Uterus (tissue), 4 donors: ENCODE measurements around the gene REXO1. TPM values are rescaled to one million over a fixed set of nuclear protein-coding genes. Genes with fewer than 3 reads are reported as not detected.

Source experiments
- DNase-seq, 2 donors: peaks; one replicate each; pipeline ENCODE4 v3.0.0-alpha.2; 2019 to 2020
- H3K27ac ChIP-seq, 2 donors: fragments of 200-600 bp; sonication (generic); 1 replicate in 1 of 2; 2 replicates in 1 of 2; pipeline ENCODE4 v1.5.1; 2016 to 2018
- H3K27me3 ChIP-seq, 2 donors: fragments of 200-600 bp; sonication (generic); one replicate each; pipeline ENCODE4 v1.5.1; 2018 to 2019; ENCODE audit warnings: control low read depth in 1 of 2
- H3K36me3 ChIP-seq, 2 donors: fragments of 200-600 bp; sonication (generic); one replicate each; pipeline ENCODE4 v1.5.1; 2019; ENCODE audit warnings: control low read depth in 1 of 2
- H3K4me1 ChIP-seq, 2 donors: fragments of 200-600 bp; sonication (generic); one replicate each; pipeline ENCODE4 v1.5.1; 2018 to 2019; ENCODE audit warnings: control low read depth in 1 of 2
- H3K4me3 ChIP-seq, 2 donors: fragments of 200-600 bp; sonication (generic); 1 replicate in 1 of 2; 2 replicates in 1 of 2; pipeline ENCODE4 v1.5.1; 2018 to 2019; ENCODE audit warnings: mild to moderate bottlenecking in 1 of 2
- H3K9me3 ChIP-seq, 2 donors: fragments of 200-600 bp; sonication (generic); one replicate each; pipeline ENCODE4 v1.5.1; 2019; ENCODE audit warnings: control low read depth in 1 of 2
- POLR2A ChIP-seq, 2 donors: fragments of 450-650 bp; IDR thresholded peaks; one replicate each; pipeline ENCODE4 v1.6.1; 2016; ENCODE audit warnings: antibody characterized with exemption in 2 of 2, mild to moderate bottlenecking in 1 of 2, moderate library complexity in 1 of 2
- intact Hi-C: fragments of 100-400 bp; cut with DNase I; formaldehyde crosslinking; loops from one replicate; pipeline ENCODE4 v1.15.1; 2023; ENCODE audit warnings: low total_unique reads
- total RNA-seq, 4 donors: library from RNA; depleted of rRNA in 3 of 4; stranded (reverse); fragments of >200 nt in 3 of 4; gene quantifications; one replicate each; pipeline versions ENCODE4 v1.1.0 to v1.2.4, GENCODE V29; 2014 to 2023
- TF ChIP-seq, protein P1 (sequence below), 4 experiments: fragments of 200-600 bp in 2 of 4; fragments of 450-650 bp in 2 of 4; sonication (generic) in 2 of 4; IDR thresholded peaks; one replicate each; pipeline ENCODE4 v1.5.1; 2016 to 2019; ENCODE audit warnings: antibody characterized with exemption in 4 of 4, mild to moderate bottlenecking in 2 of 4, moderate library complexity in 1 of 4
- donor health status: DM: yes; HTN: yes; CAD: no.

REXO1 gene
- total RNA-seq, 4 donors from 2014 or later, result 1.5 to 67.4 (median 25.1) TPM

DNA sequence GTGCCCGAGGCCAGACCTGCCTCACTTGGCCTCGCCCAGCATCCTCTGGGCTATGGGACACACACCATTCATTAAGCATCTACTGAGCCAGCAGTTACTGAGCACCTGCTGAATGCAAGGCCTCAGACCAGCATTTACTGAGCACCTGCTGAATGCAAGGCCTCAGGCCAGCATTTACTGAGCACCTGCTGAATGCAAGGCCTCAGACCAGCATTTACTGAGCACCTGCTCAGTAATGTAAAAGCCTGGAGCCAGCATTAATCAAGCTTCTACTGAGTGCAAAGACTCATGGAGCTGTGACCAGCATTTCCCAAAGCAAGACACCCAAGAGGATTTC is 39.9 kb downstream of the REXO1 start:
- Histone ChIP-seq H3K27ac (no peak overlapping the region), H3K9me3 (no peaks in the 10 kb centered on the region), H3K4me1 (peaks cover 0 to 15% of the 10 kb centered on the region in 2 donors), H3K4me3 (no peak overlapping the region), H3K36me3 (no peaks in the 10 kb centered on the region), H3K27me3 (no peaks in the 10 kb centered on the region)
- TF ChIP-seq, protein P1, sequence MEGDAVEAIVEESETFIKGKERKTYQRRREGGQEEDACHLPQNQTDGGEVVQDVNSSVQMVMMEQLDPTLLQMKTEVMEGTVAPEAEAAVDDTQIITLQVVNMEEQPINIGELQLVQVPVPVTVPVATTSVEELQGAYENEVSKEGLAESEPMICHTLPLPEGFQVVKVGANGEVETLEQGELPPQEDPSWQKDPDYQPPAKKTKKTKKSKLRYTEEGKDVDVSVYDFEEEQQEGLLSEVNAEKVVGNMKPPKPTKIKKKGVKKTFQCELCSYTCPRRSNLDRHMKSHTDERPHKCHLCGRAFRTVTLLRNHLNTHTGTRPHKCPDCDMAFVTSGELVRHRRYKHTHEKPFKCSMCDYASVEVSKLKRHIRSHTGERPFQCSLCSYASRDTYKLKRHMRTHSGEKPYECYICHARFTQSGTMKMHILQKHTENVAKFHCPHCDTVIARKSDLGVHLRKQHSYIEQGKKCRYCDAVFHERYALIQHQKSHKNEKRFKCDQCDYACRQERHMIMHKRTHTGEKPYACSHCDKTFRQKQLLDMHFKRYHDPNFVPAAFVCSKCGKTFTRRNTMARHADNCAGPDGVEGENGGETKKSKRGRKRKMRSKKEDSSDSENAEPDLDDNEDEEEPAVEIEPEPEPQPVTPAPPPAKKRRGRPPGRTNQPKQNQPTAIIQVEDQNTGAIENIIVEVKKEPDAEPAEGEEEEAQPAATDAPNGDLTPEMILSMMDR (IDR thresholded peaks at IDR 0.05), result no peak
- no peak for TF ChIP-seq POLR2A (IDR thresholded peaks at IDR 0.05)
- intact Hi-C loops, result no loop called here
- no peak for DNase-seq

DNA sequence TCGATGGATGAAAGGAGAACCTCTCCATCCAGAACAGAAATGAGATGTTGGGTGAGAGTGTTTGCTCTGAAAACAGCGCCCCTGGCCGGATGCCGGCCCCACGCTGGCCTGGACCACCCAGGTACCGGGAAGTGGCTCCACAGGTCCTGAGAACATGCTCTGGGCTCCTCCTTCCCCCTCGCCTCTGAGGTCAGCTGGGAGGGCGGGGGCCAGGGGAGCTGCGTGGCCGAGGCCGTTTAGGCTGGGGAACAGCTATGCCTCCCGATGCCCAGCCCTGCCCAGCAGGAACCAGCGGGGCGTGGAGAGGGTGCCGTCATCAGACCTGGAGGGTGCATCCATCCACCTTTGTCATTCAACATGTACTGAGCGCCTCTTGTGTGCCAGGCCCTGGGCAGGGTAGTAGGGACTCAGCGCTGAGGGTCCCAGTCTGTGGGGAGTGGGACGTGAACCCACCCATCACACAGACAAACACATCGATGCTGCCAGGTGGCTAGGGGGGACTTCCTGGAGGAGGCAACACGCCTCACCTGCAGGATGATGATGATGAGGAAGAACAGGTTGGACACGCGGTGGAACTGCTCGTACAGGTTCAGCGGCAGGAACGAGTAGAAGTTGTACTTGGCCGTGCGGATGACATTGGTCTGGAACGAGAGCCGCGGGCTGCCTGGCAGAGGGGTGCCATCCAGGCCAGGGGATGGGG is 40.4 kb downstream of the REXO1 start:
- Histone ChIP-seq H3K4me3 (no peak overlapping the region), H3K36me3 (no peaks in the 10 kb centered on the region), H3K27me3 (no peaks in the 10 kb centered on the region), H3K9me3 (no peaks in the 10 kb centered on the region), H3K27ac (no peak overlapping the region), H3K4me1 (peaks cover 0 to 10% of the 10 kb centered on the region in 2 donors)
- DNase-seq, result no peak
- TF ChIP-seq, protein P1 (IDR thresholded peaks at IDR 0.05), result no peak
- TF ChIP-seq POLR2A (IDR thresholded peaks at IDR 0.05), result no peak
- intact Hi-C loops, result no loop called here

DNA sequence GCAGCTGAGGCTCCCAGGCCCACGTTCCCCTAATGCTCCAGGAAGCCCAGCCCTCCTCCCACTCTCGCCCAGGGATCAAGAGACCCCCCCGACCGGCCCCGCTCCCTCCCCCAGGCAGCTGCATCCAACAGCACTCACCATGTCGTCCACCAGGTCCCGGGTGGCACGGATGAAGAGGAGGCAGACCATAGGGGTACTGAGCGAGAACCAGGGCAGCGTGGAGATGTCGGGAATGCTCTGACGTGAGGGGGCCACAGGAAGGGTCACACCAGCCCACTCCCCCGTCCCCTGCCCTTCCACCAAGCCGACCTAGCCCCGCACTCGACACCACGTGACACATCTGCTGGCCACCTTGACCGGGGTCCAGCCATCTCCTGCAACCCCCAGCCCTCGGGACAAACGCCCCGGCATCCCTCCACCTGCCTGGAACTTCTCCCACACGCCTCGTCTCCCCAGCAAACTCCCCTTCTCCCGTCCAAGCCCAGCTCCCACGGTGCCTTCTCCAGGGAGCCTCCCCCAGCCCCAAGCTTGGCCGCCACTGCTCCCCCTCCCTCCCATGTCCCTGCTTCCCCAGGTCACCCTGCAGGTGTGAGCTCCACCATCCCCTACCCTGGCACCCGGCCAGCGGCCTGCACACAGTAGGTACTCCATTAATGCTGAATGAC is 41.1 kb downstream of the REXO1 start:
- intact Hi-C loops, result no loop called here
- Histone ChIP-seq H3K9me3 (no peaks in the 10 kb centered on the region), H3K27ac (no peak overlapping the region), H3K4me3 (no peak overlapping the region), H3K36me3 (no peaks in the 10 kb centered on the region), H3K27me3 (no peaks in the 10 kb centered on the region), H3K4me1 (peaks cover 0 to 5% of the 10 kb centered on the region in 2 donors)
- no peak for TF ChIP-seq POLR2A (IDR thresholded peaks at IDR 0.05)
- TF ChIP-seq, protein P1 (IDR thresholded peaks at IDR 0.05), result no peak
- no peak for DNase-seq

DNA sequence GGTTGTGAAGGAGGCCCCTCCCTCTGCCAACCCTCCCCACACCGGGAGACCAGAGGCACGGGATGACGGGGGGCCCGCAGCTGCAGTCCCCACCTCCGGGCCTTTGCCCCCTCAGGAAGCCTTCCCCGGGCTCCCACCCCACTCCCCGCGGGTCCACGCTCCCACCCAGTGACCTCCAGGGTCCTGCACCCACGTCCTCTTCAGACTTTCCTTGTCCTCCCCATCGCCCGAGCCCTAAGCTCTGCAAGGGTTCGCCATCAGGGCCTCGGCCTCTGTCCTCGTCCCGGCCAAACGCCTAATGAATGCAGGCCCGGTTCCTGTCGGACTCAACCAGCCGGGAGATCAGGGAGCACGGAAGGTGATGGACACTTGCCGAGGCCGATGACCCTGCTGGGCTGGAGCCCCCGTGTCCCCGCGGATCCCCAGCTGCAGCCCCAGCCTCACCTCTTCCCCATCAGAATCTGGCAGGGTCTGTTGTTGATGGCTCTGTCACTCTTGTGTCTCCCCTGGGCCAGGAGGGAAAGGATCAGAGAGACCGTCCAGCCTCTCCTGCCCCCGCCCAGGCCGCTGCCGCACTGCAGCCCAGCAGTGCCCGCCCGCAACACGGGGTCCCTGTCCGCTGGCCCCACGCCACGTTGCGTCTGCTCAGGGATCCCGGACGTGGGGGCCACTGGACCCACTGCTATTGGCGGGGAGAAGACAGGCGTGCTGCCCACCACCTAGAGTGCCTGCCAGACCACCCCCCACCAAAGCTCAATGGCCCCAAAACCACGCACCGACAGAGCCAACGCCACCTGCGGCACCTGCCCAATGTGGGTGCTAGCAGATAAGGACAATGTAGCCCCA is 41.9 kb downstream of the REXO1 start:
- intact Hi-C loops, result no loop called here
- no peaks in the 10 kb centered on the region for H3K4me1 ChIP-seq
- H3K4me3 ChIP-seq, result no peak overlapping the region
- no peaks in the 10 kb centered on the region for H3K27me3 ChIP-seq
- H3K9me3 ChIP-seq, result no peaks in the 10 kb centered on the region
- TF ChIP-seq, protein P1 (IDR thresholded peaks at IDR 0.05), result no peak
- no peak for TF ChIP-seq POLR2A (IDR thresholded peaks at IDR 0.05)
- H3K27ac ChIP-seq, result no peak overlapping the region
- no peak for DNase-seq
- H3K36me3 ChIP-seq, result no peaks in the 10 kb centered on the region
